H9 (cell line): ENCODE data around the gene BIRC5. TPM values are rescaled to one million over a fixed set of nuclear protein-coding genes. Genes with fewer than 3 reads are reported as not detected.

ENCODE experiments used
- DNase-seq: peaks from one replicate; pipeline ENCODE4 v3.0.0-alpha.2; 2017
- H2AFZ ChIP-seq: one replicate; pipeline ENCODE4 v1.6.1; 2013; ENCODE audit warnings: mild to moderate bottlenecking, low read length, control low read depth, moderate library complexity
- H2AK5ac ChIP-seq: 2 replicates; pipeline ENCODE4 v1.6.1; 2013; ENCODE audit warnings: low read length, control low read depth, mixed read lengths; ENCODE audit not compliant: insufficient read length
- H2BK120ac ChIP-seq: one replicate; pipeline ENCODE4 v1.6.1; 2013; ENCODE audit warnings: low read depth, mild to moderate bottlenecking, low read length, control low read depth, inconsistent platforms; ENCODE audit not compliant: poor library complexity, severe bottlenecking
- H2BK12ac ChIP-seq: 2 replicates; pipeline ENCODE4 v1.6.1; 2013; ENCODE audit warnings: low read length, control low read depth, mixed read lengths, low read depth; ENCODE audit not compliant: insufficient read length
- H2BK15ac ChIP-seq: 2 replicates; pipeline ENCODE4 v1.6.1; 2013; ENCODE audit warnings: low read depth, low read length, control low read depth
- H2BK20ac ChIP-seq: one replicate; pipeline ENCODE4 v1.6.1; 2013; ENCODE audit warnings: low read depth, mild to moderate bottlenecking, low read length, control low read depth, inconsistent platforms; ENCODE audit not compliant: poor library complexity, severe bottlenecking
- H2BK5ac ChIP-seq: 2 replicates; pipeline ENCODE4 v1.6.1; 2013; ENCODE audit warnings: low read length, control low read depth, mixed read lengths; ENCODE audit not compliant: insufficient read length
- H3K14ac ChIP-seq: 2 replicates; pipeline ENCODE4 v1.6.1; 2013; ENCODE audit warnings: low read length, control low read depth; ENCODE audit not compliant: insufficient read depth
- H3K18ac ChIP-seq: 2 replicates; pipeline ENCODE4 v1.6.1; 2013; ENCODE audit warnings: low read depth, mild to moderate bottlenecking, mixed read lengths, low read length, control low read depth; ENCODE audit not compliant: insufficient read length
- H3K23ac ChIP-seq: 2 replicates; pipeline ENCODE4 v1.6.1; 2013; ENCODE audit warnings: low read length, control low read depth, mixed read lengths, low read depth; ENCODE audit not compliant: insufficient read length
- H3K23me2 ChIP-seq: 2 replicates; pipeline ENCODE4 v1.6.1; 2013; ENCODE audit warnings: low read depth, mild to moderate bottlenecking, mixed read lengths, low read length, control low read depth; ENCODE audit not compliant: insufficient read length, poor library complexity, severe bottlenecking
- H3K27ac ChIP-seq: 2 replicates; pipeline ENCODE4 v1.5.1; 2013; ENCODE audit warnings: low read length, control low read depth, mixed read lengths, low read depth; ENCODE audit not compliant: insufficient read length
- H3K27me3 ChIP-seq: 2 replicates; pipeline ENCODE4 v1.6.1; 2013; ENCODE audit warnings: low read length, control low read depth, inconsistent platforms; ENCODE audit not compliant: insufficient read depth
- H3K4ac ChIP-seq: 2 replicates; pipeline ENCODE4 v1.6.1; 2013; ENCODE audit warnings: low read depth, mild to moderate bottlenecking, control low read depth, inconsistent platforms, low read length, moderate library complexity
- H3K4me1 ChIP-seq: 2 replicates; pipeline ENCODE4 v1.6.1; 2013; ENCODE audit warnings: low read length, control low read depth, inconsistent platforms; ENCODE audit not compliant: insufficient read depth
- H3K4me2 ChIP-seq: 2 replicates; pipeline ENCODE4 v1.6.1; 2013; ENCODE audit warnings: low read length, control low read depth, mixed read lengths; ENCODE audit not compliant: insufficient read length, insufficient read depth
- H3K56ac ChIP-seq: 2 replicates; pipeline ENCODE4 v1.6.1; 2013; ENCODE audit warnings: low read depth, mild to moderate bottlenecking, mixed read lengths, low read length, control low read depth; ENCODE audit not compliant: insufficient read length
- H3K79me1 ChIP-seq: 2 replicates; pipeline ENCODE4 v1.6.1; 2013; ENCODE audit warnings: low read depth, mild to moderate bottlenecking, moderate library complexity, low read length, control low read depth, inconsistent platforms; ENCODE audit not compliant: insufficient read depth, poor library complexity, severe bottlenecking
- H3K79me2 ChIP-seq: 2 replicates; pipeline ENCODE4 v1.6.1; 2013; ENCODE audit warnings: low read length, control low read depth, inconsistent platforms; ENCODE audit not compliant: insufficient read depth
- H3K9ac ChIP-seq: 2 replicates; pipeline ENCODE4 v1.6.1; 2013; ENCODE audit warnings: low read length, control low read depth, mixed read lengths; ENCODE audit not compliant: insufficient read length; ENCODE audit errors: extremely low read depth
- H3K9me3 ChIP-seq: one replicate; pipeline ENCODE4 v1.6.1; 2013; ENCODE audit warnings: low read depth, low read length, inconsistent platforms; ENCODE audit not compliant: control insufficient read depth
- H3T11ph ChIP-seq: one replicate; pipeline ENCODE4 v1.6.1; 2013; ENCODE audit warnings: mild to moderate bottlenecking, low read length, control low read depth, inconsistent platforms
- H4K20me1 ChIP-seq: one replicate; pipeline ENCODE4 v1.6.1; 2013; ENCODE audit not compliant: control insufficient read depth, insufficient read length, insufficient read depth
- H4K5ac ChIP-seq: 2 replicates; pipeline ENCODE4 v1.6.1; 2013; ENCODE audit warnings: low read depth, mild to moderate bottlenecking, mixed read lengths, low read length, control low read depth; ENCODE audit not compliant: insufficient read length
- H4K8ac ChIP-seq: replicated peaks from 2 replicates; pipeline ENCODE4 v1.6.1; 2013; ENCODE audit warnings: low read length, control low read depth, mixed read lengths, low read depth; ENCODE audit not compliant: insufficient read length
- H4K91ac ChIP-seq: 2 replicates; pipeline ENCODE4 v1.6.1; 2013; ENCODE audit warnings: low read depth, mild to moderate bottlenecking, moderate library complexity, mixed read lengths, low read length, control low read depth; ENCODE audit not compliant: insufficient read length
- H3K27ac Mint-ChIP-seq, 3 experiments: 2 replicates in 2 of 3; 3 replicates in 1 of 3; pipeline ENCODE4 v1.8.0; 2020 to 2021; ENCODE audit warnings: mixed read lengths in 3 of 3, mild to moderate bottlenecking in 1 of 3, moderate library complexity in 1 of 3
- H3K27me3 Mint-ChIP-seq: 2 replicates; pipeline ENCODE4 v1.8.0; 2021; ENCODE audit warnings: low read depth, mild to moderate bottlenecking, moderate library complexity, mixed read lengths
- H3K36me3 Mint-ChIP-seq, 3 experiments: 2 replicates in 2 of 3; 3 replicates in 1 of 3; pipeline ENCODE4 v1.8.0; 2020 to 2021; ENCODE audit warnings: low read depth in 3 of 3, mixed read lengths in 3 of 3; ENCODE audit not compliant: insufficient read depth in 1 of 3
- H3K4me1 Mint-ChIP-seq, 2 experiments: 2 replicates each; pipeline ENCODE4 v1.8.0; 2020; ENCODE audit warnings: mixed read lengths in 2 of 2
- H3K4me3 Mint-ChIP-seq, 2 experiments: 2 replicates in 1 of 2; 3 replicates in 1 of 2; pipeline ENCODE4 v1.8.0; 2020 to 2021; ENCODE audit warnings: mild to moderate bottlenecking in 2 of 2, mixed read lengths in 2 of 2, moderate library complexity in 1 of 2
- H3K9me3 Mint-ChIP-seq, 2 experiments: 2 replicates in 1 of 2; 3 replicates in 1 of 2; pipeline ENCODE4 v1.8.0; 2020; ENCODE audit warnings: mild to moderate bottlenecking in 2 of 2, mixed read lengths in 2 of 2, moderate library complexity in 1 of 2
- CTCF ChIP-seq: fragments of 200-600 bp; sonication (generic); conservative IDR thresholded peaks from 3 replicates; pipeline ENCODE4 v1.8.0; 2021; ENCODE audit warnings: antibody characterized with exemption, mild to moderate bottlenecking
- WGBS: extraction: QIAGEN DNeasy Blood & Tissue Kit; methylation state at CpG from one replicate; pipeline ENCODE4 v1.1.7; 2013; ENCODE audit warnings: missing lambda C conversion rate, low lambda C conversion rate, mixed read lengths; ENCODE audit not compliant: insufficient read length; ENCODE audit errors: extremely low coverage; 5-methylcytosine and 5-hydroxymethylcytosine counted together
- total RNA-seq: library from RNA; stranded (reverse); gene quantifications from 2 replicates; pipeline ENCODE4 v1.2.1, GENCODE V29; 2021

Gene BIRC5
- total RNA-seq, 1 experiment from 2014 or later, result 97.8 TPM

DNA sequence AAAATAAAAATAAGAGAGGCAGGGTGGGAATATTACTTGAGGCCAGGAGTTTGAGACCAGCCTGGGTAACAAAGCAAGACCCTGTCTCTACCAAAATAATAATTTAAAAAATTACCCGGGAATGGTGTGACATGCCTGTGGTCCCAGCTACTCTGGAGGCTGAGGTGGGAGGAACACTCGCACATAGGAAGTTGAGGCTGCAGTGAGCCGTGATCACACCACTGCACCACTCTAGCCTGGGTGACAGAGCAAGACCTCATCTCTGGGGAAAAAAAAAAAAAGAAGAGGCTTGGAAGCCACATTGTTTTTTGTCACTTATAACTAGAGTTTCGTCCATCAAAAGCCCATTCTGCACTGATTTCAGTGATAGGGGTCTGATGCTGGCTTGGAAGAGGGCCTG is 14.1 kb downstream of the BIRC5 start:
- H3T11ph ChIP-seq, result no peak overlapping the region
- no peak overlapping the region for H2BK12ac ChIP-seq
- Mint-ChIP-seq H3K4me3 (no peak overlapping the region), H3K4me1 (peaks cover 0 to 15% of the 10 kb centered on the region in 2 experiments; a peak in 2 of 4 replicates), H3K9me3 (no peaks in the 10 kb centered on the region; a peak in 1 of 5 replicates), H3K27me3 (peaks cover 42% of the 10 kb centered on the region), H3K36me3 (peaks cover 14 to 19% (median 19%) of the 10 kb centered on the region in 3 experiments; a peak in 6 of 7 replicates), H3K27ac (no peak overlapping the region)
- no peak overlapping the region for H2BK120ac ChIP-seq
- H3K4me1 ChIP-seq, result no peaks in the 10 kb centered on the region
- H3K18ac ChIP-seq, result no peak overlapping the region
- H3K14ac ChIP-seq, result no peak overlapping the region
- H2AFZ ChIP-seq, result no peak overlapping the region
- no peak overlapping the region for H3K4me2 ChIP-seq
- no peak overlapping the region for H3K9ac ChIP-seq
- no CpG with 5 or more reads among the region's 4 CpGs for WGBS
- H4K5ac ChIP-seq, result no peak overlapping the region
- H3K79me1 ChIP-seq, result no peaks in the 10 kb centered on the region
- H3K56ac ChIP-seq, result no peak overlapping the region
- H3K9me3 ChIP-seq, result no peaks in the 10 kb centered on the region
- H3K27ac ChIP-seq, result no peak overlapping the region
- no peak overlapping the region for H2BK15ac ChIP-seq
- no peak overlapping the region for H2AK5ac ChIP-seq
- no peak overlapping the region for H4K8ac ChIP-seq
- no peak for DNase-seq
- no peak overlapping the region for H4K91ac ChIP-seq
- H4K20me1 ChIP-seq, result no peaks in the 10 kb centered on the region
- H2BK20ac ChIP-seq, result no peak overlapping the region
- H3K4ac ChIP-seq, result no peak overlapping the region
- H2BK5ac ChIP-seq, result no peak overlapping the region
- no peak for TF ChIP-seq CTCF
- H3K23ac ChIP-seq, result no peak overlapping the region
- H3K27me3 ChIP-seq, result peaks cover 6% of the 10 kb centered on the region; the same call in 1 of the 2 replicates
- no peaks in the 10 kb centered on the region for H3K23me2 ChIP-seq
- H3K79me2 ChIP-seq, result no peaks in the 10 kb centered on the region
